Lung (tissue), 12 donors: ENCODE results near the gene IFIT2. TPM values are rescaled to one million over a fixed set of nuclear protein-coding genes. Genes with fewer than 3 reads are reported as not detected.

Source experiments
- ATAC-seq: fragments of 200-7000 bp; cut with Tn5 transposase; one replicate; pipeline ENCODE4 v1.9.1; 2020; ENCODE audit warnings: moderate number of reproducible peaks; ENCODE audit not compliant: insufficient read depth, low FRiP score
- DNase-seq, 3 donors: peaks; one replicate each; pipeline ENCODE4 v3.0.0-alpha.2; 2013 to 2017
- H3K27ac ChIP-seq, 2 donors: one replicate each; pipeline ENCODE4 v1.5.1; 2013; ENCODE audit warnings: mild to moderate bottlenecking in 2 of 2, moderate library complexity in 2 of 2, control low read depth in 1 of 2, inconsistent platforms in 1 of 2, low read depth in 1 of 2, low read length in 1 of 2
- H3K27me3 ChIP-seq, 3 donors: one replicate each; pipeline ENCODE4 v1.5.1; 2013; ENCODE audit warnings: low read length in 2 of 3; ENCODE audit not compliant: control insufficient read depth in 3 of 3, insufficient read depth in 3 of 3
- H3K36me3 ChIP-seq, 4 donors: one replicate each; pipeline ENCODE4 v1.5.1; 2013; ENCODE audit warnings: low read length in 4 of 4, mild to moderate bottlenecking in 1 of 4, moderate library complexity in 1 of 4; ENCODE audit not compliant: control insufficient read depth in 4 of 4, insufficient read depth in 4 of 4
- H3K4me1 ChIP-seq, 5 donors: one replicate each; pipeline ENCODE4 v1.5.1; 2013; ENCODE audit warnings: low read length in 5 of 5, mild to moderate bottlenecking in 2 of 5, moderate library complexity in 1 of 5; ENCODE audit not compliant: control insufficient read depth in 5 of 5, insufficient read depth in 5 of 5
- H3K4me3 ChIP-seq: one replicate; pipeline ENCODE4 v1.5.1; 2013; ENCODE audit warnings: mild to moderate bottlenecking, control low read depth, moderate library complexity
- H3K9ac ChIP-seq, 2 donors: one replicate each; pipeline ENCODE4 v1.5.1; 2013; ENCODE audit warnings: low read length in 2 of 2, control low read depth in 1 of 2; ENCODE audit not compliant: insufficient read depth in 1 of 2
- H3K9me3 ChIP-seq, 4 donors: one replicate each; pipeline ENCODE4 v1.5.1; 2013; ENCODE audit warnings: low read length in 3 of 4, mild to moderate bottlenecking in 1 of 4, moderate library complexity in 1 of 4; ENCODE audit not compliant: control insufficient read depth in 4 of 4, insufficient read depth in 3 of 4
- CTCF ChIP-seq: IDR thresholded peaks from 2 replicates; pipeline ENCODE4 v1.5.1; 2012; ENCODE audit warnings: mild to moderate bottlenecking; ENCODE audit errors: control extremely low read depth, extremely low read depth
- WGBS, 2 donors: extraction: QIAGEN DNeasy Blood & Tissue Kit; methylation state at CpG; one replicate each; pipeline ENCODE4 v1.1.7; 2013; 5-methylcytosine and 5-hydroxymethylcytosine counted together
- polyA plus RNA-seq, 2 donors: library from polyadenylated mRNA; stranded (reverse); fragments of 200-250 nt; gene quantifications; one replicate each; pipeline ENCODE4 v1.2.1, GENCODE V29; 2013
- total RNA-seq, 2 donors: library from RNA; depleted of rRNA in 1 of 2; stranded (reverse); fragments of >200 nt in 1 of 2; gene quantifications; one replicate each; pipeline ENCODE4 v1.2.1, GENCODE V29; 2014 to 2021
- donor health status: control.
- donor health status: control.
- donor health status: Bipolar disorder and iron deficiency.
- donor health status: healthy.
- donor health status: DM: yes; HTN: yes; CAD: no.

Gene IFIT2
- total and polyA plus RNA-seq, 4 donors: 8.1 to 17.8 (median 14.1) TPM

- DNase-seq: no peak
- ATAC-seq: no peak
- TF ChIP-seq CTCF: no peak
- Histone ChIP-seq H3K27ac (no peak overlapping the region), H3K36me3 (no peaks in the 10 kb centered on the region), H3K9ac (no peak overlapping the region), H3K4me1 (peaks cover 0 to 8% (median 0%) of the 10 kb centered on the region in 5 donors), H3K9me3 (no peaks in the 10 kb centered on the region), H3K4me3 (no peak overlapping the region), H3K27me3 (no peaks in the 10 kb centered on the region)
- WGBS, 2 donors: 65 to 74% methylated on average over 3 of the region's 3 CpGs
Observed at GRCh38 chr10:89294721-89295239, 7.1 kb upstream of the IFIT2 start.

GRCh38 chr10:89295597-89295996 is 6.2 kb upstream of the IFIT2 start:
- Histone ChIP-seq H3K27me3 (no peaks in the 10 kb centered on the region), H3K36me3 (no peaks in the 10 kb centered on the region), H3K4me3 (no peak overlapping the region), H3K9me3 (no peaks in the 10 kb centered on the region), H3K4me1 (peaks cover 0 to 8% (median 0%) of the 10 kb centered on the region in 5 donors), H3K9ac (no peak overlapping the region), H3K27ac (no peak overlapping the region)
- TF ChIP-seq CTCF: no peak
- DNase-seq: no peak
- ATAC-seq: no peak
- WGBS, 2 donors: 2 to 11% methylated on average over 1 of the region's 1 CpG

GRCh38 chr10:89296220-89296648 is 5.6 kb upstream of the IFIT2 start:
- no peaks in the 10 kb centered on the region for H3K9me3 ChIP-seq
- ATAC-seq: peak; percentile 59
- no peak overlapping the region for H3K9ac ChIP-seq
- no peaks in the 10 kb centered on the region for H3K36me3 ChIP-seq
- peaks cover 0 to 12% (median 3%) of the 10 kb centered on the region in 5 donors for H3K4me1 ChIP-seq
- DNase-seq: peak in 2 of 3 donors; percentile 50 to 83
- TF ChIP-seq CTCF: no peak
- 27 to 45% methylated on average over 5 of the region's 5 CpGs for WGBS, 2 donors
- no peaks in the 10 kb centered on the region for H3K27me3 ChIP-seq
- H3K4me3 ChIP-seq: no peak overlapping the region
- H3K27ac ChIP-seq: peak overlapping the region in 1 of 2 donors; percentile 85

GRCh38 chr10:89297356-89297755 is 4.5 kb upstream of the IFIT2 start:
- Histone ChIP-seq H3K4me1 (peaks cover 0 to 18% (median 4%) of the 10 kb centered on the region in 5 donors), H3K36me3 (no peaks in the 10 kb centered on the region), H3K4me3 (no peak overlapping the region), H3K27ac (no peak overlapping the region), H3K9ac (no peak overlapping the region), H3K9me3 (no peaks in the 10 kb centered on the region), H3K27me3 (no peaks in the 10 kb centered on the region)
- 96% methylated on average over 4 of the region's 4 CpGs for whole genome bisulfite sequencing, 2 donors
- ATAC-seq (no peak), DNase-seq (no peak)
- no peak for TF ChIP-seq CTCF
